H1 (cell line): Measurements from ENCODE around the gene VSNL1. TPM values are rescaled to one million over a fixed set of nuclear protein-coding genes. Genes with fewer than 3 reads are reported as not detected.

Experiments
- CTCF ChIA-PET: fragments of 300-600 bp; sonication (Branson Sonifier 250); formaldehyde crosslinking; loops from one replicate; lab custom pipeline; 2021; ENCODE audit not compliant: partially characterized antibody; lab: Charles Lee
- POLR2A ChIA-PET: fragments of 300-600 bp; sonication (Branson Sonifier 250); formaldehyde crosslinking; loops from one replicate; lab custom pipeline; 2021; ENCODE audit warnings: inconsistent platforms; ENCODE audit not compliant: partially characterized antibody; lab: Charles Lee
- DNase-seq, 2 experiments: peaks; one replicate each; pipeline versions ENCODE4 v3.0.0 to v3.0.0-alpha.2; 2010 to 2022; ENCODE audit warnings: low spot score in 2 of 2, low read depth in 1 of 2, mixed read lengths in 1 of 2
- FAIRE-seq: peaks from 2 replicates; lab custom pipeline; 2011; peaks lifted over from hg19 to GRCh38; lab: Jason Lieb, UNC
- H2AFZ ChIP-seq: 2 replicates; pipeline ENCODE4 v1.8.1; 2012; ENCODE audit warnings: low read length, inconsistent platforms
- H2AK5ac ChIP-seq: 2 replicates; pipeline ENCODE4 v1.6.1; 2013; ENCODE audit warnings: low read depth, low read length
- H2BK120ac ChIP-seq: replicated peaks from 2 replicates; pipeline ENCODE3; 2013; ENCODE audit warnings: low read depth, low read length, inconsistent platforms
- H2BK12ac ChIP-seq: 2 replicates; pipeline ENCODE4 v1.6.1; 2013; ENCODE audit warnings: low read depth, low read length
- H2BK15ac ChIP-seq: 2 replicates; pipeline ENCODE4 v1.6.1; 2013; ENCODE audit warnings: low read length
- H2BK20ac ChIP-seq: 2 replicates; pipeline ENCODE4 v1.6.1; 2013; ENCODE audit warnings: low read length
- H2BK5ac ChIP-seq: 2 replicates; pipeline ENCODE4 v1.6.1; 2013; ENCODE audit warnings: low read depth, low read length
- H3K14ac ChIP-seq: 2 replicates; pipeline ENCODE4 v1.6.1; 2013; ENCODE audit warnings: inconsistent platforms; ENCODE audit not compliant: insufficient read length
- H3K18ac ChIP-seq: 2 replicates; pipeline ENCODE4 v1.6.1; 2013; ENCODE audit warnings: low read length; ENCODE audit errors: extremely low read depth
- H3K23ac ChIP-seq: 2 replicates; pipeline ENCODE4 v1.6.1; 2013; ENCODE audit warnings: inconsistent platforms; ENCODE audit not compliant: insufficient read length
- H3K23me2 ChIP-seq: 2 replicates; pipeline ENCODE4 v1.6.1; 2013; ENCODE audit warnings: low read depth, low read length
- H3K27ac ChIP-seq: 2 replicates; pipeline ENCODE4 v1.6.1; 2011; ENCODE audit warnings: low read depth, low read length, inconsistent platforms
- H3K27me3 ChIP-seq, 4 experiments: replicated peaks in 1 of 4; 1 replicate in 1 of 4; 2 replicates in 3 of 4; pipeline versions ENCODE4 v1.6.1 to v1.8.1; 2011 to 2013; ENCODE audit warnings: low read length in 3 of 4, mild to moderate bottlenecking in 3 of 4, inconsistent platforms in 2 of 4, mixed read lengths in 2 of 4, moderate library complexity in 1 of 4; ENCODE audit not compliant: control insufficient read depth in 3 of 4, insufficient read depth in 3 of 4; ENCODE audit errors: extremely low read depth in 1 of 4
- H3K36me3 ChIP-seq, 4 experiments: 2 replicates each; pipeline versions ENCODE4 v1.6.1 to v1.8.1; 2011 to 2013; ENCODE audit warnings: mild to moderate bottlenecking in 4 of 4, low read length in 3 of 4, moderate library complexity in 2 of 4, control low read depth in 1 of 4, inconsistent platforms in 1 of 4; ENCODE audit not compliant: insufficient read depth in 4 of 4, control insufficient read depth in 2 of 4
- H3K4ac ChIP-seq: replicated peaks from 2 replicates; pipeline ENCODE3; 2013; ENCODE audit warnings: low read length, low read depth, mixed read lengths, inconsistent platforms; ENCODE audit not compliant: insufficient read length
- H3K4me1 ChIP-seq, 4 experiments: replicated peaks in 1 of 4; 1 replicate in 1 of 4; 2 replicates in 3 of 4; pipeline versions ENCODE4 v1.6.1 to v1.8.1; 2011 to 2013; ENCODE audit warnings: low read length in 3 of 4, inconsistent platforms in 2 of 4, mixed read lengths in 1 of 4; ENCODE audit not compliant: insufficient read depth in 4 of 4, control insufficient read depth in 3 of 4
- H3K4me2 ChIP-seq, 2 experiments: 2 replicates each; pipeline versions ENCODE4 v1.6.1 to v1.8.1; 2011 to 2013; ENCODE audit warnings: low read depth in 2 of 2, low read length in 2 of 2, control low read depth in 1 of 2, inconsistent platforms in 1 of 2, mild to moderate bottlenecking in 1 of 2; ENCODE audit not compliant: insufficient read depth in 1 of 2
- H3K4me3 ChIP-seq, 4 experiments: fragments of 200-600, 300-600 bp in 1 of 4; sonication (generic), shearing (Covaris generic), sonication (Bioruptor Twin) in 1 of 4; 2 replicates each; pipeline versions ENCODE4 v1.5.1 to v1.8.1; 2011 to 2016; ENCODE audit warnings: low read length in 4 of 4, low read depth in 3 of 4, control low read depth in 2 of 4, inconsistent platforms in 2 of 4, mild to moderate bottlenecking in 2 of 4, mixed read lengths in 1 of 4, moderate library complexity in 1 of 4; ENCODE audit not compliant: insufficient read depth in 2 of 4; ENCODE audit errors: extremely low read depth in 1 of 4
- H3K56ac ChIP-seq: replicated peaks from 2 replicates; pipeline ENCODE3; 2013; ENCODE audit warnings: low read depth, mild to moderate bottlenecking, mixed read lengths, low read length, inconsistent platforms; ENCODE audit not compliant: insufficient read length
- H3K79me1 ChIP-seq: 2 replicates; pipeline ENCODE4 v1.6.1; 2013; ENCODE audit warnings: low read depth, low read length, control low read depth
- H3K79me2 ChIP-seq, 2 experiments: 2 replicates each; pipeline versions ENCODE4 v1.6.1 to v1.8.1; 2012 to 2013; ENCODE audit warnings: low read length in 2 of 2, mild to moderate bottlenecking in 2 of 2, inconsistent platforms in 1 of 2; ENCODE audit not compliant: insufficient read depth in 2 of 2, control insufficient read depth in 1 of 2
- H3K9ac ChIP-seq, 4 experiments: replicated peaks in 1 of 4; 1 replicate in 1 of 4; 2 replicates in 3 of 4; pipeline versions ENCODE4 v1.6.1 to v1.8.1; 2011 to 2013; ENCODE audit warnings: low read depth in 3 of 4, low read length in 3 of 4, control low read depth in 2 of 4, mild to moderate bottlenecking in 2 of 4, moderate library complexity in 2 of 4, inconsistent platforms in 1 of 4; ENCODE audit errors: extremely low read depth in 1 of 4
- H3K9me3 ChIP-seq, 2 experiments: 2 replicates each; pipeline versions ENCODE4 v1.6.1 to v1.8.1; 2012 to 2013; ENCODE audit warnings: mild to moderate bottlenecking in 2 of 2, moderate library complexity in 2 of 2, control low read depth in 1 of 2, inconsistent platforms in 1 of 2, low read depth in 1 of 2, low read length in 1 of 2, mixed read lengths in 1 of 2; ENCODE audit not compliant: insufficient read depth in 2 of 2
- H4K20me1 ChIP-seq, 2 experiments: replicated peaks in 1 of 2; 2 replicates each; pipeline versions ENCODE3 to v1.8.1; 2011 to 2013; ENCODE audit warnings: inconsistent platforms in 2 of 2, low read length in 2 of 2, mild to moderate bottlenecking in 1 of 2; ENCODE audit not compliant: insufficient read depth in 2 of 2, control insufficient read depth in 1 of 2
- H4K5ac ChIP-seq: 2 replicates; pipeline ENCODE4 v1.6.1; 2013; ENCODE audit warnings: low read length, low read depth, mixed read lengths, inconsistent platforms; ENCODE audit not compliant: insufficient read length
- H4K8ac ChIP-seq: 2 replicates; pipeline ENCODE4 v1.8.0; 2013; ENCODE audit warnings: mild to moderate bottlenecking, moderate library complexity, low read length, inconsistent platforms; ENCODE audit not compliant: insufficient read depth; ENCODE audit errors: extremely low read depth
- H4K91ac ChIP-seq: replicated peaks from 2 replicates; pipeline ENCODE3; 2013; ENCODE audit warnings: low read length, mixed read lengths, inconsistent platforms; ENCODE audit not compliant: insufficient read length
- E2F6 ChIP-seq: IDR thresholded peaks from 2 replicates; pipeline ENCODE4 v1.6.1; 2012; ENCODE audit warnings: inconsistent platforms
- EZH2 ChIP-seq: fragments of 200-600 bp; sonication (generic); IDR thresholded peaks from 2 replicates; pipeline ENCODE4 v1.7.1; 2012; ENCODE audit warnings: low read depth, mild to moderate bottlenecking, moderate library complexity, low read length, inconsistent platforms; ENCODE audit not compliant: severe bottlenecking
- POLR2A ChIP-seq, 2 experiments: IDR thresholded peaks; 1 replicate in 1 of 2; 2 replicates in 1 of 2; pipeline ENCODE4 v1.6.1; 2011; ENCODE audit warnings: low read depth in 2 of 2, low read length in 2 of 2, mild to moderate bottlenecking in 2 of 2; ENCODE audit errors: control extremely low read depth in 1 of 2
- WGBS, 2 experiments: shearing (Covaris generic) in 1 of 2; methylation state at CpG; one replicate each; pipeline versions ENCODE4 v1.1.6 to v1.1.7; 2013 to 2015; ENCODE audit warnings: low lambda C conversion rate in 2 of 2, mixed read lengths in 2 of 2, inconsistent platforms in 1 of 2, low coverage in 1 of 2, missing lambda C conversion rate in 1 of 2; ENCODE audit not compliant: insufficient replicate concordance in 2 of 2, insufficient coverage in 1 of 2, insufficient read length in 1 of 2; ENCODE audit errors: extremely low coverage in 1 of 2, missing lambda C conversion rate in 1 of 2; 5-methylcytosine and 5-hydroxymethylcytosine counted together
- polyA plus RNA-seq, 7 experiments: library from polyadenylated mRNA; depleted of rRNA in 3 of 7; stranded (reverse) in 5 of 7; unstranded in 2 of 7; fragments of >200 nt in 5 of 7; fragments of 200-250 nt in 2 of 7; gene quantifications; 1 replicate in 5 of 7; 2 replicates in 1 of 7; 4 replicates in 1 of 7; pipeline versions ENCODE4 v1.2.1 to v1.2.3, GENCODE V29; 2011 to 2013; ENCODE audit warnings: missing spikeins in 2 of 7, mixed read lengths in 2 of 7
- total RNA-seq: library from RNA; stranded (reverse); fragmentation: NEBNext Ultra II Directional; extraction: Animal tissue kit (Norgen Biotek cat#: 25700); gene quantifications from 2 replicates; pipeline ENCODE4 v1.2.1, GENCODE V29; 2021

VSNL1 gene
- total and polyA plus RNA-seq, 2 of the 8 experiments (the other 6 are each of a cell fraction or from before 2014, with no cell fraction given): 49.4 to 108 TPM

- Histone ChIP-seq H3K4me3 (no peak overlapping the region), H3K56ac (no peak overlapping the region), H3K36me3 (peaks cover 2 to 12% (median 6%) of the 10 kb centered on the region in 4 experiments; a peak in 4 of 8 replicates), H3K9ac (no peak overlapping the region), H3K18ac (no peak overlapping the region), H4K20me1 (peaks cover 0 to 3% of the 10 kb centered on the region in 2 experiments), H3K79me1 (no peaks in the 10 kb centered on the region), H3K4me1 (no peaks in the 10 kb centered on the region), H4K5ac (no peak overlapping the region), H3K27me3 (no peaks in the 10 kb centered on the region), H3K4me2 (no peak overlapping the region), H4K8ac (no peak overlapping the region), H3K23me2 (no peaks in the 10 kb centered on the region; the same call in 1 of the 2 replicates), H2BK15ac (no peak overlapping the region), H3K4ac (no peak overlapping the region), H2AK5ac (no peak overlapping the region), H2BK120ac (no peak overlapping the region), H3K23ac (no peak overlapping the region), H2BK5ac (no peak overlapping the region), H2BK12ac (no peak overlapping the region), H3K27ac (no peak overlapping the region), H4K91ac (no peak overlapping the region), H2AFZ (no peak overlapping the region), H3K9me3 (no peaks in the 10 kb centered on the region), H3K79me2 (no peaks in the 10 kb centered on the region), H3K14ac (no peak overlapping the region), H2BK20ac (no peak overlapping the region)
- TF ChIP-seq E2F6 (no peak), EZH2 (no peak), POLR2A (IDR thresholded peaks at IDR 0.05; ENCODE audit: control extremely low read depth in 1 of 2, low read depth in 2 of 2, low read length in 2 of 2) (peak in 1 of 2 experiments; percentile 38; a peak in 1 of 3 replicates)
- 89% methylated on average over 6 of the region's 6 CpGs; no CpG with 5 or more reads in 1 of the 2 experiments for WGBS, 2 experiments
- DNase-seq (no peak), FAIRE-seq (no peak)
- CTCF ChIA-PET: interaction anchor here (1.2 to 11.1 kb wide), 2 partner anchors 13 to 78 kb away, joined by 3 to 119 read pairs; no protein-coding TSS in a partner anchor
- POLR2A ChIA-PET: interaction anchor here (0.9 kb wide), 1 partner anchor 23 kb away, joined by 3 read pairs; no protein-coding TSS in a partner anchor
Observed at GRCh38 chr2:17658251-17658843, 117.9 kb downstream of the VSNL1 start.
